HL-60 (cell line): Measurements from ENCODE around the gene BRWD1.

Experiments used
- DNase-seq, 2 experiments: peaks; one replicate each; pipeline ENCODE4 v3.0.0-alpha.2; 2010 to 2020; ENCODE audit warnings: low read depth in 1 of 2, low spot score in 1 of 2
- H3K27ac ChIP-seq: fragments of 250-450 bp; sonication (Bioruptor Pico); replicated peaks from 2 replicates; pipeline ENCODE4 v1.5.1; 2020; ENCODE audit warnings: mild to moderate bottlenecking, moderate library complexity
- H3K27me3 ChIP-seq: fragments of 250-450 bp; sonication (Bioruptor Pico); 2 replicates; pipeline ENCODE4 v1.5.1; 2021; ENCODE audit warnings: mild to moderate bottlenecking, moderate library complexity; ENCODE audit not compliant: insufficient read depth, poor library complexity, severe bottlenecking
- H3K4me3 ChIP-seq: replicated peaks from 2 replicates; pipeline ENCODE4 v1.5.1; 2011; ENCODE audit warnings: mild to moderate bottlenecking, control low read depth, low read length; ENCODE audit not compliant: insufficient read depth
- CTCF ChIP-seq: IDR thresholded peaks from one replicate; pipeline ENCODE4 v1.5.1; 2011; ENCODE audit warnings: low read length, control low read depth, inconsistent platforms; ENCODE audit not compliant: insufficient read depth
- GABPA ChIP-seq: IDR thresholded peaks from 2 replicates; pipeline ENCODE4 v1.6.1; 2012; ENCODE audit warnings: low read depth
- POLR2AphosphoS5 ChIP-seq: IDR thresholded peaks from 2 replicates; pipeline ENCODE4 v1.6.1; 2012; ENCODE audit warnings: low read depth
- REST ChIP-seq: IDR thresholded peaks from 2 replicates; pipeline ENCODE4 v1.6.1; 2012; ENCODE audit warnings: low read depth; ENCODE audit not compliant: insufficient replicate concordance
- SPI1 ChIP-seq: IDR thresholded peaks from 2 replicates; pipeline ENCODE4 v1.6.1; 2012; ENCODE audit warnings: low read depth, mild to moderate bottlenecking, borderline replicate concordance

The BRWD1 gene

DNA sequence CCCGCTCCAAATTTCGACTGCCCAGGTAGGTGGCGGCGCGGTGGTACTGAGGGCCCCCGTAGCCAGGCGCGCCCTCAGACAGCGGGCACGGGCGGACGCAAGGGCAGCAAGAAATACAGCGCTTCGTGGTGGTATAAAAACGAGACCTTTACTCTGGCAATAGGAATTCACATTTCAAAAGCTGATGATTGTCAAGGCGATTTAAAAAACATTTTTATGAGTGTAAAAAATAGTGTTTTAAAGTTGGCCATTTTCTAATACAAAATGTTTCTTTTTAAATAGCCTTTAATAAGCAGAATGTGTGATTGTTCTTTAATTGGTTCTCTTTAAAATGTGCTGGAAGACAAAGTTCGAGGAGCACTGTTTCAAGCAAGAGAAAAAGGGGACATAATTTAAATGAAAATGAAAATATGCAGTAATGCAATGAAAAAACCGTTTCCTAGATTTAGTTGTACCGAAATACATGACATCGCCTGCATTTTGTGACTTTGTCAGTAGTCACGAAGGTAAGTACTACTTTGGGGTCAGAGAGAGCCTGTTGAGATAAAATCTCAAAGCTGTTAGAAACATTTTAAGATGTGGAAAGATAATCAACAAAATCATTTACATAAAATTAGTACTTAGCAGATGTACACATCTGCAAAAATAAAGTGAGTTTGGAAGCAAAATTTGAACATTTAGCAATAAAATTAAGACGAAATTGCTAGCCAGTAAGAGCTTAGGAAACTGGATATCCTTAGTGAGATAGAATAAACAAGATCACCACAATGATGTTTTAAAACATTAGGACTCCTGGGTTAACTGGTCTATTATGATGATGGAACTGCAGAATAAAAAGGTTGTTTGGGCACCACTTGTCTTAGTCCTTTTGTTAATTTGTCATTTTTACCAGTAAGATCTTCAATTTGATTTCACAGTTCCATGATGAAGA lies 129.1 kb downstream of the BRWD1 start:
- TF ChIP-seq CTCF (no peak), GABPA (no peak), POLR2AphosphoS5 (no peak), SPI1 (no peak), REST (no peak)
- Histone ChIP-seq H3K27ac (peak overlapping the region; percentile 92), H3K27me3 (no peaks in the 10 kb centered on the region), H3K4me3 (peak overlapping the region; percentile 55)
- no peak for DNase-seq

- peak; percentile 94 for DNase-seq
- no peaks in the 10 kb centered on the region for H3K27me3 ChIP-seq
- peak within 1 kb of the TSS; percentile 55 for H3K4me3 ChIP-seq
- no peak for TF ChIP-seq SPI1
- TF ChIP-seq REST = peak; percentile 20
- TF ChIP-seq GABPA = no peak
- no peak for TF ChIP-seq CTCF
- TF ChIP-seq POLR2AphosphoS5 = peak; percentile 93
- H3K27ac ChIP-seq = peak within 1 kb of the TSS; percentile 92
These were observed 130.0 kb downstream of the BRWD1 start, which contains the start of gene PSMG1 for GRCh38 chr21:39183272-39184049. PSMG1 (minus strand) TSS chr21:39183451; CDS start chr21:39183385, 66 bp downstream.

GRCh38 chr21:39182484-39183271 lies 130.8 kb downstream of the BRWD1 start:
- peak overlapping the region; percentile 92 for H3K27ac ChIP-seq
- H3K27me3 ChIP-seq = no peaks in the 10 kb centered on the region
- peak in 1 of 2 experiments; percentile 17 for DNase-seq
- TF ChIP-seq CTCF (no peak), GABPA (no peak), SPI1 (no peak)
- peak overlapping the region; percentile 55 for H3K4me3 ChIP-seq
